Measurements from ENCODE around the gene TOB2.
"Not testable (repeated sequence)": the region's sequence is repeated elsewhere in the genome, so short reads cannot be mapped to it uniquely, and the experiment has no call there.

Gene TOB2

DNA sequence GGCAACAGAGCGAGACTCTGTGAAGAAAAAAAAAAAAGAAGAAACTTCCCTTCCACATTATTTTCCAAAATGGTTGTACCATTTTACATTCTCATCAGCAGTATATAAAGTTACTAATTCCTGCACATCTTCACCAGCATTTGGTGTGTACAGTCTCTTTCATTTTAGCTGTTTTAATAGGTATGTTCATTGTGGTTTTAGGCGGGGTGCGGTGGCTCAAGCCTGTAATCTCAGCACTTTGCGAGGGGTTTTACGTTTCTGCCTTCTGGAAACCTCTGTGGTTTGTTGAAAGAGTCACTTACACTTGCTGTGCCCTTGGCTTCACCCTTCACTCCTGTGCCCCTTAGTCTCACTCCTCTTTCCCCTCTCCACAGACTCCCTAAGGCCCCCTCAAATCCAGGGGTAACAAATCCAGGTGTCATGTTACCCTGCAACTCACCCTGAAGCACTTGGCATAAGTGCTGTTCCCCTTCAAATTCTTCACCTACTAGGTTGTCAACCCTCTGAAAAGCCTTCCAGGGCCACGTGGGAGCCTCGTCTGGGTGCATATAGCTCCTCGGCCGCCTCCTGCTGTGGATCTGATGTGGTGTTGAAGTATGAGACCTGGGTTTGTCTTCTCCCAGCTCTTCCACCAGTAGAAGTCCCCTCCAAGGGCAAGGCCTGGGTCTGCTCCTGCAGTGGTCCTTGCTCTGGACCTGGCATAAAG is 20.8 kb downstream of the TOB2 start:
- no peak for DNase-seq

DNA sequence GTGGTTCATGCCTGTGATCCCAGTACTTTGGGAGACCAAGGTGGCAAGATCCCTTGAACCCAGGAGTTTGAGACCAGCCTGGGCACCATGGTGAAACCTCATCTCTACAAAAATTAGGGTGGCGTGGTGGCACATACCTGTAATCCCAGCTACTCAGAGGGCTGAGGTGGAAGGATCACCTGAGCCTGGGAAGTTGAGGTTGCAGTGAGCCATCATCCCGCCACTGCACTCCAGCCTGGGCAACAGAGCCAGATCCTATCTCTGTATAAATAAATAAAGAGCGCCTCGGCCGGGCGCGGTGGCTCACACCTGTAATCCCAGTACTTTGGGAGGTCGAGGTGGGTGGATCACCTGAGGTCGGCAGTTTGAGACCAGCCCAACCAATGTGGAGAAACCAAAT is 27.9 kb downstream of the TOB2 start:
- no peak for DNase-seq

DNA sequence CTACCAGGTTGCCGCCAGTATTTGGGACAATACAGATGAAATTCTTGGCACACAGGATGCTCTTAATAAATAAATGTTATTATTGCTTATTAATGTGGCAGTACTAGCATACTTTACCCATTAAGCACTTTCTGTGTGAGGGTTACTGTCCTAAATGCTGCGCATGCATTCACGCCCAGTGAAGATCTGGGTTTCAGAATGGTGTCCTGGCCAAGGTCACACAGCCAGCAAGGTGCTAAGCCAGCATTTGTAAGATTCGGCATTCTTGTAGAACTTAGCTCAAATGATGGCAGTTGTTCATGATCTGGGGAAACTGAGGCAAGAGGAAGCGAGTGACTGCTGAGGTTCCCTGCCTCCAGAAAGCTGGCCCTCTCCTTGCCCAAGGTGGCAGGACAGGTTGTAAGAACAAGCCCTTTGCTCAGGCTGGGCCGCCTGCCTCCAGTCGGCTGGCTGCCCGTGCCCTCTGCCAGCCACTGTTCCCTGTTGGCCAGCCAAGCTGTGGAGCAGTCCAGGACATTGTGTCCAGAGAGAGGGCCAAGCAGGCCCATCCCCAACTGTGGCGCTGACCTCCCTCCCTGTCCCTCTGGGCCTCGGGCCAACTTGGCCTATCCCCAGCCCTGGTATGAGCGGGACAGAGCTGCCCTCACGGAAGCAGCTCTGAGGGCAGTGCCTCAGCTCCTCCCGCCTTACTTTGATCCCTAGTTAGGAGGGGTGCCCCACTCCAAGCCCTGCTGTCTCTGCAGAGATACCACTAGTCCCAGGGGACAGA is 28.8 kb downstream of the TOB2 start:
- DNase-seq: peak; percentile 16

DNA sequence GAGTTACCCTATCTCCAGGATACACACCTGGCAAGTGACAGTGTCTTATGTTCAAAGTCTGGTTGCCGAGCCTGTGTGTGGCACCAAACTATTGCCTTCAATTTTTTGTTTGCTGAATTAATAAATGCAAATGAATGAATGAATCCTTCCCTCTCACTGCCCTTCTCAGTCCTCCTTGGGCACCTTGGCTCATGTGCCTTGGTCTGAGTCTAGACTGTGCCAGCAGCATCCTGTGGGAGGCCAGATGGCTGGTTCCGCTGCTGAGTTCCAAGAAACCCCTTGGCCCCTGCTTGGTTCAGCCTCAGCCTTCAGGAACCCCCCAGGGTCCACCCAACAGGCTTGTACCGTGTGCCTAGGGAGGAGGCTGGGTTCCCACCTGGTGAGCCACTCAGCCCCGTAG is 31.0 kb downstream of the TOB2 start:
- no peak for DNase-seq

DNA sequence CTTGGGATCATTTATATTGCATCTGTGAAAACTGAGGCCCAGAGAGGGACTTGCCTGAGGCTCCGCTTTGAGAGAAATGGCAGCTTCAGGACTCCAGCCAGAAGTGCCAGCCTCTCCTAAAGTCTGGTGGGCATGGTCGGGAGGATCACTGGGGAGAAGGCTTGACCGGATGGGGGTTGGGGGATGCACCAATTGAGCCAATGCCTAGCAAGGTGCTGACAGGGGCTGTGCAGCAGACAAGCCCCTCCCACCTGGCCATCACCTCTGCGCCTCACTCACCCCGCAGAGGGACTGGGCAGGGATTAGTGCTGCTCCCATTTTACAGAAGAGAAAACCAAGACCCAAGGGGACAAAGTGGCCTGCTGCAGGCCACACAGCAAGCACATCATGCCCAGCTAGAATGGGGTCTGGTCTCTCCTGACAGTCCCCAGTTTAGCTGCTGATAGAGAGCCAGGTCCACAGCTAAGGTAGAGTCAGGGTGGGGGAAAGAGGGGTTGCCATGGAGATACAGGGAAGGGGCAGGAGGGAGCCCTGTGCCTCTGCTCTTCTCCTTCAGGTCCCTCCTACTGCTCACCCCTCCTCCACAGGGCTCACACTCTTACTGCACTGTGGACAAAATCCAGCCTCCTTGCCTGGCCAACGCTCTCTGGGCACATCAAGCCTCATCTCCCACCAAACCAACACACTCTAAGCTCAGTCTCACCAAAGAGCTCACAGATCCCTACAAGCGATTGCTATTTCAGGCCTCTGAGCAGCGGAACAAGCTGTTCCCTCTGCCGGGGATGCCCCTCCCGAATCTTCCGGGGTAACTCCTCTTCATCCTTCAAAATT is 35.4 kb downstream of the TOB2 start:
- DNase-seq: no peak

DNA sequence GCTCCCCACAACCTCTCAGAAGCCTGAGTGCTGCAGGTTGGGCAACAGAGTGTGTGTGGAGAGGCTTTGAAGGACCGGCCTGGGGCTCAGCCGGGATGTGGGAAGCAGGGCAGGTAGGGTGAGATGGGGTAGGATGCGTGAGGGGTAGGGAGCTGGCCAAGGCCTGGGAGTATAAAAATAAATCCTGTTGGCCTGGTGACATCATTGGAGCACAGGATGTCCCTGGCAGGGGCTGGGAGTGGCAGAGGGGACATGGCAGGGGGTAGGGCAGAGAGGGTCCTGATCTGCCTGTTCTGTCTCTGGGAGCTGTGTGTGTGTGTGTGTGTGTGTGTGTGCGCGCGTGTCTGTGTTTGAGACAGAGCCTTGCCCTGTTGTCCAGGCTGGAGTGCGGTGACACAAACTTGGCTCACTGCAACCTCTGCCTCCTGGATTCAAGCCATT is 36.3 kb downstream of the TOB2 start:
- DNase-seq: no peak

DNA sequence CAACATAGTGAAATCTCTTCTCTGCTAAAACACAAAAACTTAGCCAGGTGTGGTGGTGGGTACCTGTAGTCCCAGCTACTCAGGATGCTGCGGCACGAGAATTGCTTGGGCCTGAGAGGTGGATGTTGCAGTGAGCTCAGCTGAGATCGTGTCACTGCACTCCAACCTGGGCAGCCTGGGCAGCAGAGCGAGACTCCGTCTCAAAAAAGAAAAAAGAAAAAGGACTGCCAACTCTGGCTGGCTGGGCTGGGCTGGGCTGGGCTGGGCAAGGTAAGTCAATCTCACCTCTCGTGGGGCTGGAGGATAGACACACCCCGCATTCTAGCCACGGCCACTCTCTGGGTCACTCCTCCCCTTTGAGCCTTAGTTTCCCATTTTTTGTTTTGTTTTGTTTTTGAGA is 37.9 kb downstream of the TOB2 start:
- no peak for DNase-seq

DNA sequence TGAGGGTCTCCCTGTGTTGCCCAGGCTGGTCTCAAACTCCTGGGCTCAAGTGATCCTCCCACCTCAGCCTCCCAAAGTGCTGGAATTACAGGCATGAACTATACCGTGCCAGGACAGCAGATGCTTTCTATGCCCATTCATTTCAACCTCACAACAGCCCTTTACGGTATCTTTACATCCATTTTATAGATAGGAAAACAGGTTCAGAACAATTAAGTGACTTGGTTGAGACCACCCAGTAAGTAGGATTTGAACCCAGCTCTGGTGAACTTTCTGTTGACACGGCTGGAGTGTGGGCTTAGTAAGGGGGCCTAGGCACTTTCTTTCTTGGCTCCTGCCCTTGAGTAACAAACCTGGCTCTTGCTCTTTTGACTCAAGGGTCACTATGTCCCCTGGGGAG is 39.2 kb downstream of the TOB2 start:
- no peak for DNase-seq

DNA sequence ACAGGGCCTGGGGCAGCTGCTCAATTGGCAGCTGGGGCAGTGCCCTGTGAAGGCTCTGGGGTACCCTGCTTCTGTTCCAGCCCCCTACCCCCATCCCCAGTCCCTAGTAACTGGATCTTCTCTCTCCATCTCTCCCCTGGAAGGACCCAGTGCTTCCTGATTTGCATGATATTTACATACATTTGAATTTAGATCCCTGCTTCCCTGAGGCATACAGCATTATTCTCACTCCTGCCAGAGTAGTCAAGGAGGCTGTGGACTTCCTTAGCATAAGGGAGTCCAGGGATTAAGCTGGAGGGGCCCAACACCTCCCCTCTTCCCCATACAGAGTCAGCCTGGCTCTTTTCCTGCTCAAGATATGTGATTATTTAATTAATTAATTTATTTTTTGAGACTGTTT is 40.2 kb downstream of the TOB2 start:
- DNase-seq: no peak

DNA sequence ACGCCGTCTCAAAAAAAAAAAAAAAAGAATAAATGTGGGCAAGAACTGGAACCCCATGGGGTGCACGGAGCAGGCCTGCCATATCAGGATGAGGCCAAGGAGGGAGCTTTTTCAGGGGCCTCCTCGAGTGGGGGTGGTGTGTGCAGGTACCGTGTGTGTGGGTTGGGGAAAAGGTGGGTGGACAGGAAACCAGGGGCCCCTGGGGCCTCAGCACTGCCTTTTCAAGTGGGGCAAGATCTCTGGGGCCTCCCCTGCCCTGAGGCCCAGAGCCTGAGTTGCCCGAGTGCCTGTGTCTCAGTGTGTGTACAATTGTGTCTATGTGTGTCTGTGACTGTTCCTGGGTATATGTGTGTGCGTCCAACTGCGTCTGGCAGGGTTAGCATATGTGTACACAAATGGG is 41.0 kb downstream of the TOB2 start:
- no peak for DNase-seq

DNA sequence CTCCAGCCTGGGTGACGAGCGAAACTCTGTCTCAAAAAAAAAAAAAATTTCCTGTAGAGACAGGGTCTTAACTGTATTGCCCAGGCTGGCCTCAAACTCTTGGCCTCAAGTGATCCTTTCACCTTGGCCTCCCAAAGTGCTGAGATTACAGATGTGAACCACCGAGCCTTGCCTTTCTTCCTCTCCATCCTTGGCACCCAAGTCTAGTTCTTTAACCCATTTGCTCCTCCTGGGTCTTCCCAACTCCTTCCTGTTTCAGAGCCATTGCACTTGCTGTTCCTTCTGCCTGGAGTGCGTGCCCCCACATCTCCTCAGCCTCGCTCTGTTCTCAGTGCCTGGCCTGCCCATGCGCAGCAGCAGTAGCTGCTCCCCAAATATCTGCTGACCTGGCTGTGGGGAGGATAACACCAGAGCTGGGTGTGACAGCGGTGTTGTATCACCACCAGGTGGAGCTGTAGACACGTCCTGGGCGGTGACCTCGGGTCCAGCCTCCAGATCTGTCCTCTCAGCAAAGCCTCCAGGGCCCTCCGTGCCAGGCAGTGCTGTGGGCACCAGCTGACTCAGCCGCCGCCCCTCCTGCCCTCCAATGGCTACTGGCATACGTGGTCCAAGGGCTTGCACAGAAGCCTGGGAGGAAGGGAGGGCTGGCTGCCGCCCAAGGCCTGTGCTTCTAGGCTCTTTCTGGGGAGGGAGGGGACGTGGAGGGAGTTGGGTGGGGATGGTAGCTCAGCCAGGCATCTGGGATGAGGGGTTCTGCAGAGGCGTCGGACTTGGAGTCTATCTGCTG is 42.9 kb downstream of the TOB2 start:
- peak; percentile 88 for DNase-seq

DNA sequence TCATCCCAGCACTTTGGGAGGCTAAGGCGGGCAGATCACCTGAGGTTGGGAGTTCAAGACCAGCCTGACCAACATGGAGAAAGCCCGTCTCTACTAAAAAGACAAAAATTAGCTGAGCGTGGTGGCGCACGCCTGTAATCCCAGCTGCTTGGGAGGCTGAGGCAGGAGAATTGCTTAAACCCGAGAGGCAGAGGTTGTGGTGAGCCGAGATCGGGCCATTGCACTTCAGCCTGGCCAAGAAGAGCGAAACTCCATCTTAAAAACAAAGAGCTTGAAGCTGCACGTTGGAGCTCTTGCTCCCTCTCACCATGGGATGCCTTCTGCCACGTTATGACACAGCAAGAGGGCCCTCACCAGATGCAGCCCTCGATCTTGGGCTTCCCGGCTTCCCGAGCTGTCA is 43.8 kb downstream of the TOB2 start:
- not testable (repeated sequence) for DNase-seq

DNA sequence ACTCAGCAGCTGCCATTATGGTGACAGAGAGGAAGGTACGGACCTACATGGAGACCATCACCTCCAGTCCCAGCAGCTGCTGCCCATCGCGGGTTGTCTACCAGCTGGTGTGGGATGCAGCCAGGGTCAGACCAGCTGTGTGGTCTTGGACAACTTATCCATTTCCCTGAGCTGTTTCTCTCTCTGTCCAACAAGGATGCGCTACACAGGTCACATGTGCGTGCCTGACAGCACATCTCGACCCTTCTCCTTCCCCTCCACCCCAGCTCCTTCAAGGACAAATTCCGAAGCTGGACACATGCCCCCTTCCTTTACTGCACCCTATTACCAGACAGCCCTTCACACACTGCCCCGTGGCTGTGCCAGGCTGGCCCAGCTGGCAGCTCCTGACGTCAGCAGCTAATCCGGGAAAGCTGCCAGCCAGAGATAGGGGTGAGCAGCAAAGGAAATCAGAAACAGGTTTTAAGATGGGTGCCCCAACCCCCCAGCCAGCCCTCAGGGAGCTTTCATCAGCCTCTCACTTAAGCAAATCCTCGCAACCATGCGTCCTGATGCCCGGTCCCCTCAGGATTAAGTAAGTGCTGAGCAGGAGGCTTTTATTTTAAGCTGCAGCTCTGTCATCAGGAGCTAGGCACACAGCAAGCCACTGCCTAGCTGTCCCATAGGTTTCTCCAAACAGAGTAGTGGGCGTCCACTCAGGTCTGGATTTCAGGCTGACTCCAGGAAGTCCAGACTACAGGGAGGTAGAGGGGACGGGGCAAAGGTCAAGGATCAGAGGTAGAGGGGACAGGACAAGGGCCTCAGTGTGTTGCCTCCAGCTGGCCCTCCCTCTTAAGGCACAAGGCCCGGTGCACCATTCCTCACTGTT is 44.6 kb downstream of the TOB2 start:
- DNase-seq: peak; percentile 94

DNA sequence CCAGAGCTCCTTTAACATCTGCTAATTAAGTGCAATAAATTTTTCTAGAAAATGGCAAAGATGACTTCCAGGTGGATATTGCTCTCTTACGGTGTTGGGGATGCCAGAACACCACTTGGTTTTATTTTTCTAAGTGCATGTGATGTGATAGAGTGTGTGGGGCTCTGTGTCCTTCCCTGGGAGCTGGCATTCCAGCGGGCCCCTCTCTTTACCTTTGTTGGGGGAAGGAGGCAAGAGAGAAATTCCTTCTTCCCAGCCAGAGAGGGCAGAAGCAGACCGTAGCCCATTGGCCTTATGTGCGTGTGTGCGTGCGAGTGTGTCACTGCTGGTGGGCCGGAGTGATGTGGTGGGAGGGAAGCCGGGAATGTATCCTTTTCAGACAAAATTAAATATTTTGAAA is 47.7 kb downstream of the TOB2 start:
- DNase-seq: no peak

DNA sequence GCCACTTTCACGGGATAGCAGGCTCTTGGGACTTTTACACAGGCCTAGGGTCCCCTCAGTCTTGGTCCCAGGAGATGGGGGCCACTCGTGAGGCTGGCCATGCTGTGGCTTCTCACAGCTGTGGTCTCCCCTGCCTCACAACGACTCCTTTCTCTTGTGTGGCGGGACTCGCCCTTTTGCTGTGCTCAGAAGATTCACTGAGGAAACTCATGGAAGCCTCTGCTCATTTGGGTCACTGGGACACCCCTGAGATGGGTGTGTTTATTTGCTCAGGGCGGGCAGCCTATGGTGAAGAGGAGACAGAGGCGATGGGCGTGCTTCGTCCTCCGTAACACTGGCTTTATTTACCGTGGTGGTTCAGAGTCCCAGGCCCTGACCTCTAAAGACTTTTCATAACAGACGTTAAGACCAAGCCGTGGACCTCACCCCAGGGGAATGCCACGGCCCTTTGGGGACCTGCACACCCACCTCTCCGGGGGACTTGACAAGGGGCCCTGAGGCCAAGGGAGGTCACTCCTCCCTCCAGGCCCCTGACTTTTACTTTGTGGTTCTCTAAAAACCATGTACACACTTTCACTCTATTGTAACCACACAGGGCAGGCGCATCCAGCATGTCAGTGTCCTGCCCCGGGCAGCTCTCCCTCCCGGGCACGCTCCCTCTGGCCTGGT is 49.3 kb downstream of the TOB2 start:
- DNase-seq: no peak

DNA sequence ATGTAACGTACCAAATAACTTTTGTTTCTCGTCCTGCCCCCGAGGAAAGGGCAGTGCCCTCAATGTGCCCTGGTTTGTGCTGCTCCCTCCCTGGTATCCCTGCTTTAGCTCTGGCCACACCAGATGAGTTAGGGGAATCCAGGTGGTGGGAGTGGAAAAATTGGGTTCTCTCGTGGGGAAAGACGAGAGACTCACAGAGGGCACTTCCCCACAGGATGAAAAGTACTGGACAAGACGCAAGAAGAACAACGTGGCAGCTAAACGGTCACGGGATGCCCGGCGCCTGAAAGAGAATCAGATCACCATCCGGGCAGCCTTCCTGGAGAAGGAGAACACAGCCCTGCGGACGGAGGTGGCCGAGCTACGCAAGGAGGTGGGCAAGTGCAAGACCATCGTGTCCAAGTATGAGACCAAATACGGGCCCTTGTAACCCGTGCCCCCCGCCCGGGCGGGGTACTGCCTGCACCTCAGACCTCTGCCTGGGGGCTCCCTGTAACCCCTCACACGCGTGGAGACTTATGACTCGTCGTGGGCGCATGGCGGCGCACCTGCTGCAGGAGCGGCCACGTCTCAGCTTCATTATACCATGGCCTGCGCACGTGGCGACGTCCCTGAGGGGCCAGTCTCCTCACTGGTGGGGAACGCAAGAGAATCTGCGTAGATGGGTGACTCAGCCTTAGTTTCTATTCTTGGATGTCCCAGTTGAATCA is 50.9 kb downstream of the TOB2 start:
- no peak for DNase-seq

DNA sequence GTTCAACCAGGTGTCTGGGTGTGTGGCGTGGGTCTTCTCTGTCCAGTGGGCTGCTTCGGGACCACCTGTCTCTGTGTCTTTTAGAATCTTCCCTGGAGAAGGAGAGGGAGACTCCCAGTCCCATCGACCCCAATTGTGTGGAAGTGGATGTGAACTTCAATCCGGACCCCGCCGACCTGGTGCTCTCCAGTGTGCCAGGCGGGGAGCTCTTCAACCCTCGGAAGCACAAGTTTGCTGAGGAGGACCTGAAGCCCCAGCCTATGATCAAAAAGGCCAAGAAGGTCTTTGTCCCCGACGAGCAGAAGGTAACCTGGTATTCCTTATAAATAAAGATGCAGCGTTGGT is 52.6 kb downstream of the TOB2 start:
- no peak for DNase-seq

DNA sequence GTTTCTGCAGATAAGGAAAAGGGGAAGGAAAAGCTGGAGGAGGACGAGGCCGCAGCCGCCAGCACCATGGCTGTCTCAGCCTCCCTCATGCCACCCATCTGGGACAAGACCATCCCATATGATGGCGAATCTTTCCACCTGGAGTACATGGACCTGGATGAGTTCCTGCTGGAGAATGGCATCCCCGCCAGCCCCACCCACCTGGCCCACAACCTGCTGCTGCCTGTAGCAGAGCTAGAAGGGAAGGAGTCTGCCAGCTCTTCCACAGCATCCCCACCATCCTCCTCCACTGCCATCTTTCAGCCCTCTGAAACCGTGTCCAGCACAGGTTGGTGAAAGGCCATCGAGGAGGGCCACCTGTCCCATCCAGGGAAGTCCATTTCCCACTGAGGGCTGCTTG is 59.3 kb downstream of the TOB2 start:
- DNase-seq: no peak

DNA sequence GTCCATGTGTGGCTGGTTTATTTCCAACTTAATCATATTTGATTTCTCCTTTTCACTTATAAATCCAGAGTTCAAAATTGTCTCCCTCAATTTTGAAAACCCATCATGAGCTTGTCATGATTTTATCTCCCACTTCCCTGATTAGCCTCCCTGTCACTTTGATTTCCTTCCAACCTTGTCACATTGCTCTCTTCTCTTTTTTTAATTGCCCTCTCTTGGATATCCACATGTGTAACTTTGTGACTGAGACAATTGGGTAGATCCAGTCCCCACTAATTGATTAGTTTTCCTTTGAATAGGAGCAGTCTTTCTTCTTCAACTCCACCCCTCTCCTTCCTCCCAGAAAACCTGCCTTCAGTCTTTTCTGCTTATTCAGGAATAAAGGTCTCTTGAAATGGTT is 62.5 kb downstream of the TOB2 start:
- no peak for DNase-seq
